GM23248 (cell line): Measurements from ENCODE around the gene FURIN. TPM values are rescaled to one million over a fixed set of nuclear protein-coding genes. Genes with fewer than 3 reads are reported as not detected.

Source experiments
- DNase-seq: peaks from one replicate; pipeline ENCODE4 v3.0.0-alpha.2; 2015
- H2AFZ ChIP-seq: fragments of 200-600 bp; sonication (generic); 2 replicates; pipeline ENCODE4 v1.6.1; 2016; ENCODE audit warnings: antibody characterized with exemption
- H3F3A ChIP-seq: fragments of 200-600 bp; sonication (generic); 2 replicates; pipeline ENCODE4 v1.6.1; 2016; ENCODE audit warnings: mild to moderate bottlenecking, antibody characterized with exemption, mixed run types; ENCODE audit not compliant: insufficient read depth
- H3K27ac ChIP-seq: fragments of 200-600 bp; sonication (generic); 2 replicates; pipeline ENCODE4 v1.5.1; 2016; ENCODE audit warnings: mild to moderate bottlenecking
- H3K27me3 ChIP-seq: fragments of 200-600 bp; sonication (generic); replicated peaks from 2 replicates; pipeline ENCODE4 v1.6.1; 2016; ENCODE audit warnings: mild to moderate bottlenecking; ENCODE audit not compliant: insufficient read depth
- H3K36me3 ChIP-seq: fragments of 200-600 bp; sonication (generic); 2 replicates; pipeline ENCODE4 v1.6.1; 2016; ENCODE audit warnings: low read depth, mild to moderate bottlenecking
- H3K4me1 ChIP-seq: fragments of 200-600 bp; sonication (generic); 2 replicates; pipeline ENCODE4 v1.6.1; 2016; ENCODE audit warnings: mild to moderate bottlenecking; ENCODE audit not compliant: insufficient read depth
- H3K4me2 ChIP-seq: fragments of 200-600 bp; sonication (generic); one replicate; pipeline ENCODE4 v1.6.1; 2016; ENCODE audit warnings: mild to moderate bottlenecking; ENCODE audit not compliant: unreplicated experiment
- H3K4me3 ChIP-seq: fragments of 200-600 bp; sonication (generic); 2 replicates; pipeline ENCODE4 v1.5.1; 2016; ENCODE audit warnings: mild to moderate bottlenecking
- H3K79me2 ChIP-seq: fragments of 200-600 bp; sonication (generic); 2 replicates; pipeline ENCODE4 v1.6.1; 2016; ENCODE audit warnings: mild to moderate bottlenecking; ENCODE audit not compliant: insufficient read depth
- H3K9ac ChIP-seq: fragments of 200-600 bp; sonication (generic); 2 replicates; pipeline ENCODE4 v1.6.1; 2016; ENCODE audit warnings: mild to moderate bottlenecking
- H3K9me2 ChIP-seq: fragments of 200-600 bp; sonication (generic); 2 replicates; pipeline ENCODE4 v1.6.1; 2016; ENCODE audit warnings: mixed run types, mild to moderate bottlenecking, moderate library complexity; ENCODE audit not compliant: insufficient read depth
- H3K9me3 ChIP-seq: fragments of 200-600 bp; sonication (generic); one replicate; pipeline ENCODE4 v1.6.1; 2017; ENCODE audit warnings: low read depth
- H4K20me1 ChIP-seq: fragments of 200-600 bp; sonication (generic); 2 replicates; pipeline ENCODE4 v1.6.0; 2016; ENCODE audit not compliant: insufficient read depth
- EZH2 ChIP-seq: fragments of 200-600 bp; sonication (generic); IDR thresholded peaks from 2 replicates; pipeline ENCODE4 v1.6.1; 2018; ENCODE audit warnings: antibody characterized with exemption, mild to moderate bottlenecking; ENCODE audit not compliant: insufficient read depth, poor library complexity, severe bottlenecking
- EZH2phosphoT487 ChIP-seq: fragments of 200-600 bp; sonication (generic); IDR thresholded peaks from 2 replicates; pipeline ENCODE4 v1.6.1; 2018; ENCODE audit warnings: antibody characterized with exemption, moderate library complexity, mild to moderate bottlenecking, low read depth; ENCODE audit not compliant: insufficient read depth
- WGBS, 2 experiments: methylation state at CpG; one replicate each; pipeline ENCODE4 v1.1.6; 2015 to 2017; ENCODE audit warnings: low lambda C conversion rate in 2 of 2, low coverage in 1 of 2; ENCODE audit errors: missing lambda C conversion rate in 2 of 2; 5-methylcytosine and 5-hydroxymethylcytosine counted together
- in situ Hi-C: fragments of 300-500 bp; cut with MboI; formaldehyde crosslinking; loops from 2 replicates; pipeline ENCODE4 v1.15.0; 2020
- polyA plus RNA-seq: library from polyadenylated mRNA; unstranded; fragments of >200 nt; fragmentation: Nextera tagmentation; extraction: Ambion mirVana; gene quantifications from 2 replicates; pipeline ENCODE4 v1.2.1, GENCODE V29; 2016
- total RNA-seq: library from RNA; depleted of rRNA; stranded (reverse); fragments of >200 nt; shearing (Covaris generic); gene quantifications from 2 replicates; pipeline ENCODE4 v1.2.3, GENCODE V29; 2014

The FURIN gene
- total and polyA plus RNA-seq, 2 experiments from 2014 or later: 13.9 to 50.8 TPM

DNA sequence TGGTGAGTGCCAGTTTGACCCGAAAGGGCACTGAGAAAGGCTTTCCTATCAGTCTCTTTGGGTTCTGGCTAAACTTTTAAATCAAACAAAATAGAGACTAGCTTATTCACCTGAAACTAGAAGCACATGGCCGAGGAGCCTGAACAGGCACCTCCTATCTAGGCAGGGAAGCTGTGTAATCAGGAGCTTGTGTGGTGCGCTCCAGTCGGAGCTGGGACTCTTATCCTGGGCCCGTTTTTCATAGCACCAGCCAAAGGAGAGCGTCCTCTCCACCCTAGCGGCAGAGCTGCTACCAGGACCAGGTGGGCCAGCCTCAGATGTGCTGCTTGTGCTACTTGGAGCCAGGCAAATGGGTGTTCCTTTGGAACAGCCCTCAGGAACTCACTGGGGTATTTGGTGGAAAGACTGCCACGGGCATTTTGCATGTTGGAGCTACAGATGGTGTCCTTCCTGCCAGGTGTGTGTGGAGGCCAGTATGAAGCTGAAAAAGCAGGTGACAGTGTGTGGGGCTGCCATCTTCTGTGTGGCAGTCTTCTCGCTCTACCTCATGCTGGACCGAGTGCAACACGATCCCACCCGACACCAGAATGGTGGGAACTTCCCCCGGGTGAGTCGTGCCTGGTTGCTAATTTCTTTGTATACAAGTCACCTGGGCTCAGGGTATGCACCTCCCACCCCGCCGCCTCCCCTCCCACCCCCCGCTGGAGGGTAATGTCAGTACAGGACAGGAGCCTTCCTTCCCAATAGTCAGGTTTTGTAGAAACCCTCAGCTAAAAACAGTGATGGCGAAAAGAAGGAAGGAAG, 35.5 kb downstream of the FURIN start:
- Histone ChIP-seq H3K36me3 (no peaks in the 10 kb centered on the region), H3F3A (peaks cover 10% of the 10 kb centered on the region; the same call in 1 of the 2 replicates), H3K4me1 (peaks cover 6% of the 10 kb centered on the region; the same call in 1 of the 2 replicates), H2AFZ (peak overlapping the region; percentile 92), H4K20me1 (no peaks in the 10 kb centered on the region), H3K4me3 (peak overlapping the region; percentile 74), H3K4me2 (peak overlapping the region; percentile 89), H3K27ac (no peak overlapping the region), H3K9me2 (no peaks in the 10 kb centered on the region), H3K27me3 (no peaks in the 10 kb centered on the region), H3K9me3 (no peaks in the 10 kb centered on the region), H3K9ac (peak overlapping the region; percentile 70), H3K79me2 (no peaks in the 10 kb centered on the region)
- WGBS, 2 experiments: 78 to 84% methylated on average over 18 of the region's 18 CpGs
- DNase-seq: no peak
- TF ChIP-seq EZH2phosphoT487 (no peak), EZH2 (no peak)
- in situ Hi-C loops: no loop called here

GRCh38 chr15:90904746-90905145, 36.4 kb downstream of the FURIN start:
- no peak for DNase-seq
- Histone ChIP-seq H3K4me2 (no peak overlapping the region), H2AFZ (no peak overlapping the region), H3K9me2 (no peaks in the 10 kb centered on the region), H3F3A (peaks cover 10% of the 10 kb centered on the region; the same call in 1 of the 2 replicates), H3K27ac (no peak overlapping the region), H3K79me2 (no peaks in the 10 kb centered on the region), H3K27me3 (no peaks in the 10 kb centered on the region), H4K20me1 (no peaks in the 10 kb centered on the region), H3K4me1 (peaks cover 6% of the 10 kb centered on the region; the same call in 1 of the 2 replicates), H3K9me3 (no peaks in the 10 kb centered on the region), H3K4me3 (no peak overlapping the region), H3K9ac (no peak overlapping the region), H3K36me3 (no peaks in the 10 kb centered on the region)
- in situ Hi-C loops: no loop called here
- 93 to 96% methylated on average over 9 of the region's 9 CpGs for WGBS, 2 experiments
- TF ChIP-seq EZH2 (no peak), EZH2phosphoT487 (no peak)

GRCh38 chr15:90905306-90906180, 37.2 kb downstream of the FURIN start:
- Histone ChIP-seq H3K27ac (no peak overlapping the region), H3K79me2 (no peaks in the 10 kb centered on the region), H2AFZ (no peak overlapping the region), H3K36me3 (no peaks in the 10 kb centered on the region), H3K9me2 (no peaks in the 10 kb centered on the region), H3K9me3 (no peaks in the 10 kb centered on the region), H3K9ac (no peak overlapping the region), H3F3A (peaks cover 10% of the 10 kb centered on the region; the same call in 1 of the 2 replicates), H3K4me3 (no peak overlapping the region), H3K27me3 (no peaks in the 10 kb centered on the region), H3K4me1 (peaks cover 6% of the 10 kb centered on the region; the same call in 1 of the 2 replicates), H4K20me1 (no peaks in the 10 kb centered on the region), H3K4me2 (no peak overlapping the region)
- DNase-seq: no peak
- TF ChIP-seq EZH2phosphoT487 (no peak), EZH2 (no peak)
- in situ Hi-C loops: no loop called here
- WGBS, 2 experiments: 91% methylated on average over 28 of the region's 28 CpGs

- Histone ChIP-seq H3K4me1 (peaks cover 6% of the 10 kb centered on the region; the same call in 1 of the 2 replicates), H3K9ac (no peak overlapping the region), H3K36me3 (no peaks in the 10 kb centered on the region; the same call in 1 of the 2 replicates), H3K4me3 (no peak overlapping the region), H4K20me1 (no peaks in the 10 kb centered on the region), H3F3A (peaks cover 8% of the 10 kb centered on the region; the same call in 1 of the 2 replicates), H3K27me3 (no peaks in the 10 kb centered on the region), H3K27ac (no peak overlapping the region), H3K79me2 (no peaks in the 10 kb centered on the region), H3K4me2 (no peak overlapping the region), H2AFZ (no peak overlapping the region), H3K9me3 (no peaks in the 10 kb centered on the region), H3K9me2 (no peaks in the 10 kb centered on the region)
- 94 to 97% methylated on average over 11 of the region's 11 CpGs for WGBS, 2 experiments
- DNase-seq: no peak
- in situ Hi-C loops: no loop called here
- TF ChIP-seq EZH2phosphoT487 (no peak), EZH2 (no peak)
Measured at GRCh38 chr15:90906181-90906849, 37.9 kb downstream of the FURIN start.
